ENCODE data around the gene ERFL.
"Not testable (repeated sequence)": the region's sequence is repeated elsewhere in the genome, so short reads cannot be mapped to it uniquely, and the experiment has no call there.

ERFL gene

GRCh38 chr19:41914424-41914834 lies 13.8 kb downstream of the ERFL start:
- DNase-seq (ENCODE audit: low read depth in 3 of 3, low spot score in 1 of 3): not testable (repeated sequence)

- DNase-seq (ENCODE audit: low read depth in 3 of 3, low spot score in 1 of 3): no peak
Observed at GRCh38 chr19:41913538-41914423, 14.5 kb downstream of the ERFL start.

DNA sequence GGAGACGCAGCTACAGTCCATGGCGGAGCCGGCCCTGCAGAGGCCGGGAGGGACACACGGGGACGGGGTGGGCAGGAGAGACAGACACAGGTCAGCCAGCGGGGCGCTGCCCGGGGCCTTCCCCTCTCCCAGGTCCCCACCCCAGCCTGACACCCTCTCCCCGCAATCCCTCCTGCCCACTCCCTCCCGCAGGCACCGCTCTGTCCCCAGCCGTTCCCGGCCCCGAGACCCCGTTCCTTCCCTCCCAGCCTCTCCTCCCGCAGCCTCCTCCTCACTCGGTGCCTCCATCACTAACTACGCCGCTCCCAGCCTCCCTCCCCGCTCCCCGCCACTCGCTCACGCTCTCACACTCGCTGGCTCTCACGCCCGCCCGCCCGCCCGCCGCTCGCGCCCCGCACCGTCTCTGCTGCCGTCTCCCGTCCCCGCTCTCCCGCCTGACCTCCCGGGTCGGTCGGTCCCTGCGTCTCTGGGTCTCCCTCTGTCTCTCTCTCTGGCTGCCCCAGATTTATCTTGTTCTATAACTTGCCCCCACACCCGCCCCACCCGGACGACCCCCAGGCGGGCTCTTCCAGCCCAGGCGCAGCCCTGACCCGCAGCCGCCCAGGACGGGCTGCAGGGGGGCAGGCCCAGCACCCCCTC lies 15.2 kb downstream of the ERFL start:
- DNase-seq (ENCODE audit: low read depth in 3 of 3, low spot score in 1 of 3): no peak

DNA sequence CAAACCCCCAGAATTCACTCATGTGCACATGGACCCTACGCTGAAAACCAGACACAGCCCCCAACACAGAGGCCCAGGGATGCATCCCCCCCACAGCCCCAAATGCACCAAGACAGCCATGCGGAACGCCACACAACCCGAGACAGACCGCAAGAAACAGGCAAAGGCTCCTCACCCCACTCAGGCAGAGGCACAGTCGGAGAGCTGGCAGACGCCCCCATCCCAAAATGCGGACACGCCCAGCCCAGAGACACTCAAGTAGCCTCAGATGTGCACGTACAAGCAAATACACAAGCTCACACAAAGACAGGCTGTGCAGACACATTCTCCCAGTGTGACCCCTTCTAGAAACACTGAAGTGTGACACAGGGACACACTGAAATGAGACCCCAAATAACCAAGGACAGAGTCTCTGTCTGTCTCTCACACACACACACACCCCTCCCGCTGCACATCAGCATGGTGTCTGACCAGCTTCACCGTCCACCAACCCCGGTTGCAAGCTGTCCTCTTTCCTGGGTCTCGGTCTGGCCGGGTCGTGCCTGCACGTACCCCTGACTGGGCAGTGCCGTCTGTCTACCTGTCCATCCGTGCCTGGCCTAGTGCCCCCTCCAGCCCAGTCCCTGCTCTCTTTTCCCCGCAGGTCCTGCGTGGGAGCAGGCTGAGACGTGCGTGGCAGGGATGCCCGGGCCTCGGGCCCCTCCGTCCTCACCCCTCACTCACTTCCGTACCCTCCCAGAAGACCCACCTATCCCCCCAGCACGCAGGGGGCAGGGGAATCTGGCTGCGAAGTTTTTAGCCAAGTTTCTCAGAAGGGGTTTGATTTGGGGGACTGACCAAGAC lies 16.1 kb downstream of the ERFL start:
- no peak for DNase-seq (ENCODE audit: low read depth in 3 of 3, low spot score in 1 of 3)

- DNase-seq (ENCODE audit: low read depth in 3 of 3, low spot score in 1 of 3): no peak
Observed at GRCh38 chr19:41910992-41911888, 17.0 kb downstream of the ERFL start.

- no peak for DNase-seq (ENCODE audit: low read depth in 3 of 3, low spot score in 1 of 3)
Observed at GRCh38 chr19:41910240-41910991, 17.8 kb downstream of the ERFL start.

DNA sequence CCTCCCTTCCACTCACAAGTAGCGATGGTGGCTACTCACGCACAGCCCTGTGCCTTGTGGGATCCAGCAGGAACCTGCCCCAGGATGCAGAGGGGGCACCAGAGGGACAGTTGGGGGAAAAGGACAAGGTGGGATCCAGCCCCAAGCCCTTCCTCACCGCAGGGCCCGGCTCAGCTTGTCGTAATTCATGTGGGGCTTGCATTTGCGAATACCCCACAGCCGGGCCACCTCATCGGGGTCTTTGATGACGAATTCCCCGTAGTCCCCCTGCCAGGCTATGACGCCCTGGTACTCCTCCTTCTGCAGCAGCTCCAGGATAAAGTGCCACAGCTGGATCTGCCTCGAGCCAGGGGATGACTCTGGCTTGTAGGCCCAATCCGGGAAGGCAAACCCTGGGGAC lies 18.5 kb downstream of the ERFL start:
- DNase-seq (ENCODE audit: low read depth in 3 of 3, low spot score in 1 of 3): no peak

DNA sequence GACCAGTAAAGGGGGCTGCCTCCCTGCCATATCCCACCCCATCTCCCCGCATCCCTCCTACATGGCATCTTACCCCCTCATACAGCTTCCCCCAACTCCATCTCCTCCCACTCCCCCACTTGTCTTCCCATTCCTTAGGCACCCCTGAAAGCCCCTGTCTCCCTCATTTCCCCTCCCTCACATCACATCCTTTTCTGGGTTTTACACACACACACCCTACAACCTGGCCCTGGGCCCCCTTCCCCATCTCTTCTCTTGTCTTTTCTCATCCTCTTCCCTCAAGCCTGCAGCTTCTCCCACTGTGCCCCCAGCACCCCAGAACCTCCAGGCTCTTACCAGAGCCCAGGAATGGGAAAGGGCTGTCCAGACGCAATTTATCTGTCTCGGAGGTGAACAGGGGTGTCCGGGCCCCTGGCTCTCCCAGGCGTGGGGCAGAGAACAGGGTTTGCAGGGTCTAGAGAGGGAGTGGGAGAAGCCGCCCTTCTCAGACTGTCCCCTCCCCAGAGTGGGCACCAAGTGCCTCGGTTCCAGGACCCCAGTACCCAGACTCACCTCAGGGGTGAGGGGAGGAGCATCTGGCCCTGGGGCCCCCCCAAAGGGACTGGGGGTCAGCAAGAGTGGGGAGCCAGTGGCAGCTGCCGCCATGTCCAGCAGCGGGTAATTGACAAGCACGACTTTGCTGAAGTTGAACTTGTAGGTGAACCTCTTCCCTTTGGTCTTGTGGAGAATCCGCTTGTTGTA lies 19.4 kb downstream of the ERFL start:
- DNase-seq (ENCODE audit: low read depth in 3 of 3, low spot score in 1 of 3): no peak

GRCh38 chr19:41907994-41908615 lies 20.1 kb downstream of the ERFL start:
- DNase-seq (ENCODE audit: low read depth in 3 of 3, low spot score in 1 of 3): no peak

DNA sequence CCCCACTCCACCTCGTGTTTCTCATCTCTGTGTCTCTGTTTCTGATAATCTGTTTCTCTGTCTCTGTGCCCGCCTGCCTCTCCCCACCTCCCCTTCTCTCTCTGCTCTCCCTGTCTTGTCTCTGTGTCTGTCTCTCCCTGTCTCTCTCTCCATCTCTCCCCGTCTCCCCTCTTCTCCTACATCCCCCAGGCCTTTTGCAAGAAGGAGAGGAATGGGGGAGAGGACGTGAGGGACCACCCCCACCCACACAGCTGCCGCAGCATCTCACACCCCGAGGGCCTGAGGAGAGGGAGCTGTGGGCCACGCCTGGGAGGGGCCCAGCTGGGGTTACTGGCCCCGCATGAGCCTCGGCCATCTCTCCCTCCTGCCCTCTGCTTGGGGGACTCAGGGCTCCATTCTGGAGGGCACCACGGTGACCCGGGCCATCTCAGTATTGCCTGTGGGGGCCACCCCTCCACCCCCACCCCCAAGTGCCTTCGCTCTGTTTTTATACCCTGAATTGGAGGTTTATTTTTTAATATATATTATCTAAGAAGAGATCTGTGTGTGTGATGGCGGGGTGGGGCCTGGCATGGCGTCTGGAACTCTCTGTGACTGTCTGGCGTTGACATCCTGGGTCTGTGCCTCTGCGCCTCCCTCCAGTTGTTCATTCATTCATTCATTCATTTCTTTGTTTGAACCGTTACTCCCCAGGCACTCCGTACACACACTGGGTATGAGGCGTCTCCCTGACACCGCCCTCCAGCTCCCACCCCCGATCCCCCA lies 21.2 kb downstream of the ERFL start:
- no peak for DNase-seq (ENCODE audit: low read depth in 3 of 3, low spot score in 1 of 3)

DNA sequence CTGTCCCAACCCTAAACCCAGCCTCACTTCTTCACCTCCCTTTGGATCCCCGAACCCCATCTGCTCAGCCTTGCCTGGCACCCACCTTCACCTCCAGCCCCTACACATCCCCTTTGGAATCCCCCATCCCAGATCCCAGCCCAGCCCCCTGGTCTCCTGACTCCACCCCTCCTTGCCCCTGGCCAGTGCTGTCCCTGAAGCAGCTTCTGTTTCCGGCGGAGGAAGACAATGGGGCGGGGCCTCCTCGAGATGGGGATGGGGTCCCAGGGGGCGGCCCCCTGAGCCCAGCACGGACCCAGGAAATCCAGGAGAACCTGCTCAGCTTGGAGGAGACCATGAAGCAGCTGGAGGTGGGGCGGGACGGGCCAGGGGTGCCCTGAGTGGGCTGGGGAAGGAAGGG lies 22.0 kb downstream of the ERFL start:
- no peak for DNase-seq (ENCODE audit: low read depth in 3 of 3, low spot score in 1 of 3)

DNA sequence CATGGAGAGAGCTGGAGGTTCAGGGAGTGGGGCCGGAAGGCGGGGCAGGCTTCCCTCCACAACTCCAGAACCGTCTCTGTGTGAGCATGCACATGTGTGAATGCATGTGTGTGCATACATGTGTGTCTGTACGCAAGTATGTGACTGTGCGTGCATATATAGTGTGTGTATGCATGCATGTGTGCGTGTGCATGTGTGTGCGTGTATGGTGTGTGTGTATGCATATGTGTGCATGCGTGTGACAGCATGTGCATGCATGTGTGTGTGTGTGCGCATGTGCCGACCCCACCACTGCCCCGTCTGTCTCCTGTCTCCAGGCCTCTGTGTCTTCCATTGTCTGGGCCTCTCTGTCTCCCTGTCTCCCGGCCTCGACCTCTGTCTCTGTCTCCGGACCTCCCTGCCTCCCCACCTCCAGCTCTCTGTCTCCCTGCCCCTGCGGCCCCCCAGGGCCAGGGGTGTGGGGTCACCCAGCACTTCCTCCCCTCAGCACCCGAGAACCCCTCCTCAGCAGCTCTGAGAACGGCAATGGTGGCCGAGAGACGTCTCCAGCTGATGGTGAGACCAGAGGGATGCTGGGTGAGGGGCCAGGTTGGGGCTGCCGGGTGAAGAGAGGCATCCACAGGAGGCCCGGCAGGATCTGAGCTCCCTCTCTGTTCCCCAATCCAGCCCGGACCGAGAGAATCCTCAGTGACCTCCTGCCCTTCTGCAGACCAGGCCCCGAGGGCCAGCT lies 22.8 kb downstream of the ERFL start:
- no peak for DNase-seq (ENCODE audit: low read depth in 3 of 3, low spot score in 1 of 3)

- DNase-seq (ENCODE audit: low read depth in 3 of 3, low spot score in 1 of 3): no peak
Observed at GRCh38 chr19:41904118-41904870, 24.0 kb downstream of the ERFL start.

GRCh38 chr19:41903193-41903953 lies 24.9 kb downstream of the ERFL start:
- DNase-seq (ENCODE audit: low read depth in 3 of 3, low spot score in 1 of 3): no peak

GRCh38 chr19:41902594-41902993 lies 25.7 kb downstream of the ERFL start:
- no peak for DNase-seq (ENCODE audit: low read depth in 3 of 3, low spot score in 1 of 3)
